GM12801 (cell line): ENCODE data around the gene BMP6.

ENCODE experiments used
- CTCF ChIP-seq: IDR thresholded peaks from one replicate; pipeline ENCODE4 v1.5.1; 2011; ENCODE audit warnings: control low read depth; ENCODE audit not compliant: insufficient read length; ENCODE audit errors: extremely low read depth

The BMP6 gene

GRCh38 chr6:7805850-7806214 is 79.9 kb downstream of the BMP6 start:
- TF ChIP-seq CTCF = no peak

- TF ChIP-seq CTCF = no peak
Measured at GRCh38 chr6:7806711-7807110, 80.8 kb downstream of the BMP6 start.

- no peak for TF ChIP-seq CTCF
Measured at GRCh38 chr6:7809346-7809745, 83.4 kb downstream of the BMP6 start.

- TF ChIP-seq CTCF = no peak
Measured at GRCh38 chr6:7811441-7811840, 85.5 kb downstream of the BMP6 start.

GRCh38 chr6:7812623-7813022 is 86.7 kb downstream of the BMP6 start:
- TF ChIP-seq CTCF = no peak

GRCh38 chr6:7813193-7813592 is 87.3 kb downstream of the BMP6 start:
- TF ChIP-seq CTCF = no peak

- TF ChIP-seq CTCF = no peak
Measured at GRCh38 chr6:7813704-7814103, 87.8 kb downstream of the BMP6 start.

- TF ChIP-seq CTCF = no peak
Measured at GRCh38 chr6:7815716-7816115, 89.8 kb downstream of the BMP6 start.
